HG03108 (cell line): ENCODE results near the gene PRKAG2.

Experiments used
- ATAC-seq: cut with Tn5 transposase; IDR thresholded peaks from one replicate; pipeline ENCODE4 v1.9.1; 2021; ENCODE audit warnings: moderate library complexity; ENCODE audit not compliant: unreplicated experiment

The PRKAG2 gene

DNA sequence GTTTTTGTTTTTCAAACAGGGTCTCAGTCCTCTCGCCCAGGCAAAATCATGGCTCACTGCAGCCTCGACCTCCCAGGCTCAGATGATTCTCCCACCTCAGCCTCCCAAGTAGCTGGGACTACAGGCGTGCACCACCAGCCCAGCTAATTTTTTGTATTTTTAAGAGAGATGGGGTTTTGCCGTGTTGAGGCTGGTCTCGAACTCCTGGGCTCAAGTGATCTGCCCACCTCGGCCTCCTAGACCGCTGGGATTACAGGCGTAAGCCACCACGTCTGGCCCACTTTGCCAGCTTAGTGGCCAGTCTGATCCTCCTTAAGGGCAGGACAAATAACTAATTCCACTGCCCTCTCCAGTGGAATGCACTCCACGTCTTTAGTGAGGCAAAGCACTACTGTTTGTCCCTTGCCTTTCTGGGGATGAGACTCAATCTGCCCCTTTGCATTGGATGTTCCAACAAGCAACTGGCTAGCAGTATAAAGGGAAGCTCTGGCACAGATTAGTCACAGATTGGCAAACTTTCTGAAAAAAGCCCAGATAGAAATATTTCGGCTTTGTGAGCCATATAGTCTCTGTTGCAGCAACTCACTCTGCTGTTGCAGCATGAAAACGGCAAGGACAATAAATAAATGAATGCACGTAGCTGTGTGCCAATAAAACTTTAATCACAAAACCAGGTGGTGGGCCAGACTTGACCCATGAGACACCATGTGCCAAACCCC, 213.4 kb downstream of the PRKAG2 start:
- ATAC-seq: no peak

DNA sequence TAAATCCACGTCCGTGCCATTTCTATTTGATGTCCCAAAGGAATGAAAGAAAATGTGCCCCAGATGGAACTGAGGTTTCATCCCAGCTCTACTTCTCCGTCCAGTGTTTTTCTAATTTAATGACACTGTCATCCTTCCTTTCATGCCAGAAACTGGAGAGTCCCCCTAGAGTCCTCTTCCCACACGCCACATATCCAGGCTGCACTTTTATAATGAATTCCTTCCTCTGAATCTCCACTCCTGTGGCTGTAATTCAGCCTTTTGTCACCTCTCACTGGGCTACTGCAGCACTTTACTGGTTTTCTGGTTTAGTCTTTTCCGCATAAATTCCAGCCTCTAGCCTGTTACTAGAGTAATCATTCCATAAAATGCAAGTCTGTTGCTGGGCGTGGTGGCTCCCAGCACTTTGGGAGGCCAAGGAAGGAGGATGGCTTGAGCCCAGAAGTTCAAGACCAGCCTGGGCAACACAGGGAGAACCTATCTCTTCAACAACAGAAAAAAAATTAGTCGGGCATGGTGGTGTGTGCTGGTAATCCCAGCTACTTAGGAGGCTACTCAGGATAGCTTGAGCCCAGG, 214.6 kb downstream of the PRKAG2 start:
- ATAC-seq: no peak

GRCh38 chr7:151661587-151661986, 215.3 kb downstream of the PRKAG2 start:
- no peak for ATAC-seq

- no peak for ATAC-seq
These were observed 216.8 kb downstream of the PRKAG2 start for GRCh38 chr7:151660141-151660540.

- ATAC-seq: no peak
These were observed 217.7 kb downstream of the PRKAG2 start for GRCh38 chr7:151659219-151659618.

- ATAC-seq: no peak
These were observed 218.1 kb downstream of the PRKAG2 start for GRCh38 chr7:151658778-151659177.

- no peak for ATAC-seq
These were observed 219.7 kb downstream of the PRKAG2 start for GRCh38 chr7:151657173-151657572.

DNA sequence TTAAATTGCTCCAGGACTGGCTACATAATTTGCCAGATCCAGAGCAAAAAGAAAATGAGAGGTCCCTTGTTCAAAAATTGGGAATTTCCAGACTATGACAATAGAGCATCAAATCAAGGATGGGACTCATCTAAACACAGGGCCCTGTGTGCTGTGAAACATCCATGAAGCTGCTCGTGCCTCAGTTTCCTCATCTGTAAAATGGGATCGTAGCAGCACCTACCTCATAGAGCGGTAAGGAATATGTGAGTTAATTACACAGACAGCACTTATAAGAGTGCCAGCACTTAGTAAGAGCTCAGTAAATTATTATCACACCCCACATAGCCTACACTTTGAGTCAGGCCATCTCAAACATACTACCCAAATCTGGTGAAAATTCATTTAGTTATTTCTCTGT, 221.4 kb downstream of the PRKAG2 start:
- no peak for ATAC-seq

GRCh38 chr7:151652111-151652510, 224.8 kb downstream of the PRKAG2 start:
- no peak for ATAC-seq

DNA sequence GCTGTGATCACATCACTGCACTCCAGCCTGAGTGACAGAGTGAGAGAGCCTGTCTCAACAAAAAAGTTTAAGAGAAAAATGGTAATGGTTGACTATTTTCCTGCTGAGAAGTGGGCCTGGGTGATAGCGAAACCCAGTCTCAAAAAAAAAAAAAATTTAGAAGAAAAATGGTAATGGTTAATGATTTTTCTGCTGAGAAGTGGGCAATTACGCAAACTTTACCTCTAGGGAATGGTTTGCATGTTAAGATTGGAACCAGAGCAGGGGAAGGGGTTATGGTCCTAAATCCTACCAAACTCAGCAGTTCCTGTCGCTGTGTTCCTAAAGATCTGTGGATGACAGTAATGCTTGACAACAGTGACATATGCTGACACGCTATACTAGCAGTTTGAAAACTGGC, 226.8 kb downstream of the PRKAG2 start:
- no peak for ATAC-seq

DNA sequence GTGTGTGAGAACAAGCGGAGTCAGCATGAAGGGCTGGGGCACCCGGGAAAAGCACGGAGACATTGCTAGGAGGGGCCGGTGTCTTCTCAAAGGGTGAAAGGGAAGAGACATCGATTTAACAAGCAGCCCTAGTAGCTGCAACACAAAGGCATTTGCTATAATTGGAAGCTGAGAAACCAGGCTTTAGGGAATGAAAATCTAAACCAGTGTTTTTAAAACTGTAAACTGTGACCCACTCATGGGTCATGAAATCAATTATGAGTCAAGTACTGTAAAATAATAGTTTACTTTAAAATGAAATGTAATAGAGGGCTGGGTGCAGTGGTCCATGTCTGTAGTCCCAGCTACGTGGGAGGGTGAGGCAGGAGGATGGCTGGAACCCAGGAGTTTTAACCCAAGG, 228.5 kb downstream of the PRKAG2 start:
- ATAC-seq: no peak

DNA sequence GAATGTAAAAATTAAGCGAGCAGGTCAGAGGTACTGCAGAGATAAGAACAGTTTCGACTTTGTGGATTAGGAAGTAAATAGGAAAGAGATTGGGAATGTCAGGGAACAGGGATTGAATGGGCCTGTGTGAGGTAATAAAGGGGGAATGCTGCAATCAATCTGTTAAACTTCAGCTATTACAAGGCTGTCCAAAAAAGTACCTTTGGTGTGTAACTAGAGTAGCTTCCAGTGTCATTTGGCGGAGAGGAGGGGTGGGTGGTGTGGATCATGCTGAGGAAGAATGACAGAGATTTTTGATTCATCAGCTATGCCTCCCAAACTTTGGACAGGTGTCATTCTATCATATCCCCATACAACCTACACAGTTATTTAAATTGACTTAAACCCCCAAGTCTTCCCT, 229.0 kb downstream of the PRKAG2 start:
- ATAC-seq: no peak

- ATAC-seq: no peak
These were observed 229.9 kb downstream of the PRKAG2 start for GRCh38 chr7:151647006-151647405.

DNA sequence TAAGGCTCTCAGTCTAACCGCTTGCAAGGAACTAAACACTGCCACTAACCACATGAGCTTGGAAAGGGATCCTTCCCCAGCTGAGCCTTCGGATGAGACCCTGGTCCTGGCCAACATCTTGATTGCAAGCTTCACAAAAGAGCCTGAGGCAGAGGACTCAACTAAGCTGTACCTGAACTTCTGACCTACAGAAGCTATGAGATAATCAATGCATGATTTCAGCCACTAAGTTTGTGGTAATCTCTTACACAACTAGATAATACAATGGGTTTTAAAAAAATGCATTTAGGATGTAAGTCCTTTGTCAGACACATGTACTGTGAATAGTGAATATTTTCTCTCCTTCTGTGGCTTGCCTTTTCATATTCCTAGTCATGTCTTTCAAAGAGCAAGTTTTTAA, 231.6 kb downstream of the PRKAG2 start:
- no peak for ATAC-seq

DNA sequence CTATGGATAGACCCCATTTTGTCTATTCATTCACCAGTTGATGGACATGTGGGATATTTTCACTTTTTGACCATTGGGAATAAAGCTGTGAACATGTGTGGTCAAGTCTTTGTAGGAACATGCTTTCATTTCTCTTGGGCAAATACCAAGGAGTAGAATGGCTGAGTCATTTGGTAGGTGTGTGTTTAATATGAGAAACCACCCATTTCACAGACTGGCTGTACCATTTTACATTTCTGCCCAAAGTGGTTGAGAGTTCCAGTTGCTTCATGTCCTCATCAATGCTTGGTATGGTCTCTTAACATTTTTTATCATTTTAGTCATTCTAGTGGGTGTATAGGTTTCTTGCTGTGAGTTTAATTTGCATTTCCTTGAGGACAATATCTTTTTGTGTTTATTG, 232.4 kb downstream of the PRKAG2 start:
- ATAC-seq: no peak

DNA sequence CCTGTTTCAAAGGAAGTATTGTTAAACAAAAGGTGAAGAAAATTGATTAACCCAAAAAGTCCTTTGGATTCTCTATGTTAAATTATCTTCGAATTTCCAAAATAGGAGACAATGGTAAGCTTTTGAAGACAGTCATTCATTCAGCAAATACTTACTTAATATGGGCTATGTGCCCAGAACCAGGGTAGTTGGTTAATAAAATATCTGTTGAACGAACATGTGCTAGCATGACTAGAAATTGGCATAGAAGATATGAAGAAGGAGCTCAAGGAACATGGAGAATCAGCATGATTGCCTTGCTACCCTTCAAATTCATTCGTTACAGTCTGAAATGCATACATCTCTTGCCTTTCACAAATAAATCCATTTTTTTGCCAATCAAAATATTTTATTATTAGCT, 234.2 kb downstream of the PRKAG2 start:
- ATAC-seq: no peak

GRCh38 chr7:151641587-151641986, 235.3 kb downstream of the PRKAG2 start:
- ATAC-seq: no peak

DNA sequence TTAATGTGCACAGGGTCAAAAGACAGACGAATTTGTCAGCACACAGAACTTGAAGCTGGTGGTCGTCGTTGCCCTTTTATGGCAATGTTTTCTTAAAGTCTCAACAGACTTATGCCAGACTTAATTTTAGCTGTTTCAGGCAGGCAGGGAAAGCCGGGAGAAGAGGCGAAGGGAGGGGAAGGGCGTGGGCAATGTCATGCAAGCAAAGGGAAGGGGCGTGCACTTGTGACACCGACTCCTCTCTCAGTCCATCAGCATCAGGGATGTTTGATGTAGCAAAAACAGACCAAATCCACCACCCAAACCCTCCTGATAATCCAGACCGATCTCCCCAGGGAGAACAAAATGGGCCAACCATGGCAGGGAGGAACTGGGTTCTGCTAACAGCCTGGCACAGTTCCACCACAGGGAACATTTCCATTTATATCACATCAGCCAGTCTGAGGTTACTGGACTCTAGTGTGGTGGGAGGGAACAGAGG, 239.1 kb downstream of the PRKAG2 start:
- ATAC-seq: no peak

DNA sequence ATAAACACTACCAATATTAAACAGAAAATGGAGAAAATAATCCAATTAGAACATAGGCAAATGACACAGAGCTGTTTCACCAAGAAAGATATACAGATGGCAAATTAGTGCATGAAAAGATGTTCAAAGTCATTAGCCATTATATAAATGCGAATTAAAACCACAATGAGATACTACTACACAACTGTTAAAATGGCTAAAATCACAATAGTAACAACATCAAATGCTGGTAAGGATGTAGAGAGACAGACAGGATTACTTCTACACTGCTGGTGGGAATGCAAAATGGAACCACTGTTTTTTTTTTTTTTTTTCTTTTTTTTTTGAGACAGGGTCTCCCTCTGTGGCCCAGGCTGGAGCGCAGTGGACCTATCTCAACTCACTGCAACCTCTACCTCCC, 242.3 kb downstream of the PRKAG2 start:
- no peak for ATAC-seq

DNA sequence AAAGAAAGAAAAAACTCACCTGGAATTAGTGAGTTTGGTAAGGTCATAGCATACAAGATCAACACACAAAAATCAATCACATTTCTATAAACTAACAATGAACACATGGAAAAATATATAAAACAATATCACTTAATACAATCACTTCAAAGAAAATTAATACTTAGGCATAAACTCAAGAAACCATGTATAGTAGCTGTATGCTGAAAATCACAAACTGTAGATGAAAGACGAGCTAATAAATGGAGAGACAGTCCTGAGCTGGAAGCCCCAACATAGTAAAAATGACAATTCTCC, 243.5 kb downstream of the PRKAG2 start:
- no peak for ATAC-seq

DNA sequence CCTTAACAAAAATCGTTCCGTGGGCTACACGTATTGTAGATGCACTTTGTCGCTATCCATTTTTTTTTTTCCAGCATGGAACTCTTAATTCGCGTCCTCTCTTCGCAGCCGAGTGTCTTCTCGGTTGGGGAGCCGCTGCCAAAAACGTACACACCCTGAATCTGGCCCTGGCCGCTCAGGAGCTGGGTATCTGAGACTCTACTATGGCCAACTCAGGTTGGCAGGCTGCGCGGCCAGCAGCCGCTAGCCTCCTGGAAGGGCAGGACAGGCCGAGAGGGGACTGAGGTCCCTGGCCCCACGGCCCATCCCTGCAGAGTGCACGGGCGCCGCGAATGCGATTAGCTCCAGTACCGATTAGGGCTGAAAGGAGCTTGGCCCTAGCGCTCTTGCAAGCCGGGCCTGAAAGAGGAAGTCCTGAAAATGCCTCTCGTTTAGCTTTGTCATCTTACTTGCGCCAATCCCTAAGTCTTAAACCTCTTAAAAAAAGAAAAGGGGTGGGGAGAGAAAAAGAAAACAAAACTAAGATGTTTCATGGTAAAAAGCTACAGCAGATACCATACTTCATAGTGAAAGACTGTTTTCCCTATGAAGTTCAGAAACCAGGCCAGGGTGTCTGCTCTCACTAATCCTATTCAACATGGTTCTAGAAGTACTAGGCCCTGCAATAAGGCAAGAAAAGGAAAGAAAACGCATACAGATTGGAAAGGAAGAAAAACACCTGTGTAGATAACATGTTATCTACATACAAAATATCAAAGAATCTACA, 244.0 kb downstream of the PRKAG2 start:
- peak; percentile 61 for ATAC-seq
